Stimulated activated CD4-positive, alpha-beta T cell treated with anti-CD3 and anti-CD28 coated beads, Interleukin-12 subunit alpha, Interleukin-12 subunit beta, amount 100 ng/mL, for 24 hours (primary cell): ENCODE results near the gene MAPK8IP2.
"Not testable (repeated sequence)": the region's sequence is repeated elsewhere in the genome, so short reads cannot be mapped to it uniquely, and the experiment has no call there.

Experiments
- DNase-seq, 2 experiments: peaks; one replicate each; pipeline ENCODE4 v3.0.0-alpha.2; 2020; ENCODE audit warnings: low read depth in 2 of 2

MAPK8IP2 gene

GRCh38 chr22:50599816-50600455, 657 bp upstream of the MAPK8IP2 start:
- peak in 1 of 2 experiments; percentile 41 for DNase-seq

GRCh38 chr22:50600967-50601668, 525 bp downstream of the MAPK8IP2 start:
- DNase-seq = no peak

- DNase-seq = no peak
Observed at GRCh38 chr22:50601669-50602337, 1.2 kb downstream of the MAPK8IP2 start.

- DNase-seq = no peak
Observed at GRCh38 chr22:50602338-50602700, 1.7 kb downstream of the MAPK8IP2 start.

- no peak for DNase-seq
Observed at GRCh38 chr22:50603511-50604255, 3.1 kb downstream of the MAPK8IP2 start.

GRCh38 chr22:50604256-50605001, 3.8 kb downstream of the MAPK8IP2 start:
- DNase-seq = no peak

GRCh38 chr22:50605002-50605612, 4.5 kb downstream of the MAPK8IP2 start:
- DNase-seq = no peak

GRCh38 chr22:50605613-50606074, 5.1 kb downstream of the MAPK8IP2 start:
- no peak for DNase-seq

- DNase-seq = no peak
Observed at GRCh38 chr22:50606165-50606945, 5.8 kb downstream of the MAPK8IP2 start.

- DNase-seq = no peak
Observed at GRCh38 chr22:50606946-50607658, 6.5 kb downstream of the MAPK8IP2 start.

GRCh38 chr22:50607659-50608020, 7.0 kb downstream of the MAPK8IP2 start:
- DNase-seq = no peak

GRCh38 chr22:50608058-50608840, 7.7 kb downstream of the MAPK8IP2 start:
- not testable (repeated sequence) for DNase-seq

GRCh38 chr22:50608996-50609395, 8.4 kb downstream of the MAPK8IP2 start:
- DNase-seq = no peak

GRCh38 chr22:50609599-50609998, 9.0 kb downstream of the MAPK8IP2 start:
- no peak for DNase-seq

- no peak for DNase-seq
Observed at GRCh38 chr22:50610041-50610451, 9.5 kb downstream of the MAPK8IP2 start.

GRCh38 chr22:50610581-50610980, 10.0 kb downstream of the MAPK8IP2 start:
- DNase-seq = no peak

GRCh38 chr22:50611341-50612060, 10.9 kb downstream of the MAPK8IP2 start:
- no peak for DNase-seq

GRCh38 chr22:50612168-50612527, 11.6 kb downstream of the MAPK8IP2 start:
- DNase-seq = no peak
